GM19324 (cell line): Measurements from ENCODE around the gene CRYM.
"Not testable (repeated sequence)": the region's sequence is repeated elsewhere in the genome, so short reads cannot be mapped to it uniquely, and the experiment has no call there.

ENCODE experiments used
- ATAC-seq: cut with Tn5 transposase; IDR thresholded peaks from one replicate; pipeline ENCODE4 v1.9.1; 2021; ENCODE audit warnings: mild to moderate bottlenecking, moderate library complexity; ENCODE audit not compliant: unreplicated experiment, low FRiP score

The CRYM gene

GRCh38 chr16:21250072-21250923 is 27.8 kb downstream of the CRYM start:
- no peak for ATAC-seq

GRCh38 chr16:21248179-21248578 is 29.9 kb downstream of the CRYM start:
- ATAC-seq = not testable (repeated sequence)

- ATAC-seq = no peak
Observed at GRCh38 chr16:21244518-21245215, 33.4 kb downstream of the CRYM start.

GRCh38 chr16:21242756-21243155 is 35.3 kb downstream of the CRYM start:
- ATAC-seq = no peak

GRCh38 chr16:21239646-21240045 is 38.4 kb downstream of the CRYM start:
- no peak for ATAC-seq

GRCh38 chr16:21236831-21237230 is 41.3 kb downstream of the CRYM start:
- ATAC-seq = no peak

GRCh38 chr16:21235199-21235585 is 42.9 kb downstream of the CRYM start:
- ATAC-seq = no peak

GRCh38 chr16:21233521-21234150 is 44.5 kb downstream of the CRYM start, which contains the start of gene ANKS4B:
Gene ANKS4B, plus strand, starts transcription at chr16:21233699. Its CDS starts 39 bp downstream, at chr16:21233738.
- no peak for ATAC-seq

GRCh38 chr16:21233045-21233520 is 45.0 kb downstream of the CRYM start:
- ATAC-seq = no peak

- ATAC-seq = no peak
Observed at GRCh38 chr16:21228361-21228872, 49.7 kb downstream of the CRYM start.

GRCh38 chr16:21227866-21228265 is 50.2 kb downstream of the CRYM start:
- ATAC-seq = no peak

- no peak for ATAC-seq
Observed at GRCh38 chr16:21226749-21227148, 51.3 kb downstream of the CRYM start.

GRCh38 chr16:21224800-21225199 is 53.3 kb downstream of the CRYM start:
- no peak for ATAC-seq

GRCh38 chr16:21223787-21224186 is 54.3 kb downstream of the CRYM start:
- ATAC-seq = no peak

- ATAC-seq = no peak
Observed at GRCh38 chr16:21222495-21223337, 55.4 kb downstream of the CRYM start.

- ATAC-seq = no peak
Observed at GRCh38 chr16:21219551-21219950, 58.5 kb downstream of the CRYM start.

GRCh38 chr16:21218153-21218552 is 59.9 kb downstream of the CRYM start:
- ATAC-seq = no peak

- no peak for ATAC-seq
Observed at GRCh38 chr16:21217121-21217520, 61.0 kb downstream of the CRYM start.

GRCh38 chr16:21214086-21214485 is 64.0 kb downstream of the CRYM start:
- no peak for ATAC-seq

- no peak for ATAC-seq
Observed at GRCh38 chr16:21211486-21211885, 66.6 kb downstream of the CRYM start, which contains the start of gene ZP2. Gene ZP2, minus strand, starts transcription at chr16:21211574. Its CDS starts 27 bp downstream, at chr16:21211547.
